Activated CD4-positive, alpha-beta T cell treated with anti-CD3 and anti-CD28 coated beads for 36 hours (primary cell): Measurements from ENCODE around the gene FAM193A. TPM values are rescaled to one million over a fixed set of nuclear protein-coding genes. Genes with fewer than 3 reads are reported as not detected.

Source experiments
- ATAC-seq: fragments of 200-7000 bp; cut with Tn5 transposase; one replicate; pipeline ENCODE4 v1.10.0; 2021; ENCODE audit warnings: mild to moderate bottlenecking, moderate library complexity
- CTCF ChIA-PET: fragments of 350-600 bp; sonication (Branson Sonifier 250); formaldehyde crosslinking; loops from one replicate; lab custom pipeline; 2021; ENCODE audit warnings: antibody characterized with exemption; lab: Charles Lee
- POLR2A ChIA-PET: fragments of 350-600 bp; sonication (Branson Sonifier 250); formaldehyde crosslinking; loops from one replicate; lab custom pipeline; 2021; ENCODE audit warnings: antibody characterized with exemption, inconsistent platforms; lab: Charles Lee
- DNase-seq: peaks from one replicate; pipeline ENCODE4 v3.0.0-alpha.2; 2020
- H3K27ac Mint-ChIP-seq: one replicate; pipeline ENCODE4 v1.8.0; 2021; ENCODE audit warnings: mixed read lengths
- H3K27me3 Mint-ChIP-seq: one replicate; pipeline ENCODE4 v1.8.0; 2021; ENCODE audit warnings: mixed read lengths
- H3K36me3 Mint-ChIP-seq: one replicate; pipeline ENCODE4 v1.8.0; 2021; ENCODE audit warnings: low read depth, mixed read lengths
- H3K4me1 Mint-ChIP-seq: one replicate; pipeline ENCODE4 v1.8.0; 2021; ENCODE audit warnings: mixed read lengths
- H3K4me3 Mint-ChIP-seq: one replicate; pipeline ENCODE4 v1.8.0; 2021; ENCODE audit warnings: mild to moderate bottlenecking, moderate library complexity, mixed read lengths
- H3K9me3 Mint-ChIP-seq: one replicate; pipeline ENCODE4 v1.8.0; 2021; ENCODE audit warnings: low read depth, mixed read lengths
- intact Hi-C, 2 experiments: fragments of 100-400 bp; cut with DNase I in 1 of 2; cut with micrococcal nuclease in 1 of 2; formaldehyde crosslinking; loops; one replicate each; pipeline versions ENCODE4 v1.14.2 to v1.15.1; 2022 to 2024; cut with DNase I, micrococcal nuclease
- total RNA-seq, 2 experiments: library from RNA; stranded (reverse); gene quantifications; one replicate each; pipeline ENCODE4 v1.2.3, GENCODE V29; 2021

FAM193A gene
- total RNA-seq, 2 experiments from 2014 or later: 22.1 to 30.1 TPM

DNA sequence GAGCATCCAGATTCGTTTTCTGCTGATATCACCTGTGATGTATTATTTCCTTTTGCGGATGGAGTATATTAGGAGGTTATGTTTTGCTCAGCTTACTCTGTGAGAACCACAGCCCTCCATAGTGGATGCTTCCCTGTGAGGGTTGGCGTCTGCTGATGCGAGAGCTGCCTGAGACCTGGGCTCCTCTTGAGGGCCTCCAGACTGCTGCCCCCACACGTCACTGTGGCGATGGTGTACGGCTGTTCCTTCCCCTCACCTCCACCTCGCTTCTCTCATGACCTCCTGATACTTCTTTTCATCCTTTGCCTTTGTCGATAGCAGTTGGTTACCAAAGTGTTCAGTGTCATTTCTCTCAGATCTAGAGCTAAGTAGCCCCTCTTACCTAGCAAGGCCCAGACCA lies 148.0 kb downstream of the FAM193A start:
- Mint-ChIP-seq H3K27me3 (no peaks in the 10 kb centered on the region), H3K4me3 (no peak overlapping the region), H3K36me3 (peaks cover 47% of the 10 kb centered on the region), H3K4me1 (peaks cover 11% of the 10 kb centered on the region), H3K27ac (no peak overlapping the region), H3K9me3 (peaks cover 2% of the 10 kb centered on the region)
- ATAC-seq (no peak), DNase-seq (no peak)
- intact Hi-C loops: no loop called here
- ChIA-PET CTCF (interaction anchor here (1.0 to 1.6 kb wide), 2 partner anchors 12 to 29 kb away, joined by 3 to 4 read pairs; no protein-coding TSS in a partner anchor), POLR2A (no interaction called here)

- DNase-seq (no peak), ATAC-seq (no peak)
- Mint-ChIP-seq H3K27me3 (no peaks in the 10 kb centered on the region), H3K4me1 (peaks cover 21% of the 10 kb centered on the region), H3K9me3 (peaks cover 2% of the 10 kb centered on the region), H3K36me3 (peaks cover 50% of the 10 kb centered on the region), H3K27ac (peak overlapping the region; percentile 2), H3K4me3 (no peak overlapping the region)
- intact Hi-C loops: no loop called here
- ChIA-PET CTCF (interaction anchor here (0.6 to 1.6 kb wide), 3 partner anchors 13 to 580 kb away, joined by 3 to 4 read pairs (median 3); no protein-coding TSS in a partner anchor), POLR2A (no interaction called here)
These were observed 149.1 kb downstream of the FAM193A start for GRCh38 chr4:2685541-2685940.

- H3K27ac Mint-ChIP-seq: no peak overlapping the region
- CTCF ChIA-PET: no interaction called here
These were observed 150.2 kb downstream of the FAM193A start for GRCh38 chr4:2686379-2687265.

GRCh38 chr4:2688281-2688680 lies 151.8 kb downstream of the FAM193A start:
- ATAC-seq: no peak
- Mint-ChIP-seq H3K9me3 (no peaks in the 10 kb centered on the region), H3K4me3 (no peak overlapping the region), H3K27me3 (no peaks in the 10 kb centered on the region), H3K36me3 (peaks cover 55% of the 10 kb centered on the region), H3K4me1 (peaks cover 38% of the 10 kb centered on the region), H3K27ac (no peak overlapping the region)
- POLR2A ChIA-PET: no interaction called here
- CTCF ChIA-PET: no interaction called here
- DNase-seq: no peak
- intact Hi-C loops: no loop called here

More at GRCh38 chr4:2686379-2687265, 150.2 kb downstream of the FAM193A start:
- no peak for ATAC-seq
- Mint-ChIP-seq H3K9me3 (no peaks in the 10 kb centered on the region), H3K36me3 (peaks cover 51% of the 10 kb centered on the region), H3K27me3 (no peaks in the 10 kb centered on the region), H3K4me1 (peaks cover 29% of the 10 kb centered on the region), H3K4me3 (no peak overlapping the region)
- DNase-seq: no peak
- POLR2A ChIA-PET: no interaction called here
- intact Hi-C loops: no loop called here

GRCh38 chr4:2688697-2689096 lies 152.2 kb downstream of the FAM193A start:
- Mint-ChIP-seq H3K4me3 (no peak overlapping the region), H3K36me3 (peaks cover 57% of the 10 kb centered on the region), H3K27me3 (no peaks in the 10 kb centered on the region), H3K9me3 (no peaks in the 10 kb centered on the region), H3K27ac (no peak overlapping the region), H3K4me1 (peaks cover 37% of the 10 kb centered on the region)
- ATAC-seq (no peak), DNase-seq (no peak)
- ChIA-PET CTCF (interaction anchor here (0.6 kb wide), 1 partner anchor 446 kb away, joined by 3 read pairs; no protein-coding TSS in a partner anchor), POLR2A (interaction anchor here (0.6 kb wide), 1 partner anchor 154 kb away, joined by 7 read pairs; no protein-coding TSS in a partner anchor)
- intact Hi-C loops: no loop called here

DNA sequence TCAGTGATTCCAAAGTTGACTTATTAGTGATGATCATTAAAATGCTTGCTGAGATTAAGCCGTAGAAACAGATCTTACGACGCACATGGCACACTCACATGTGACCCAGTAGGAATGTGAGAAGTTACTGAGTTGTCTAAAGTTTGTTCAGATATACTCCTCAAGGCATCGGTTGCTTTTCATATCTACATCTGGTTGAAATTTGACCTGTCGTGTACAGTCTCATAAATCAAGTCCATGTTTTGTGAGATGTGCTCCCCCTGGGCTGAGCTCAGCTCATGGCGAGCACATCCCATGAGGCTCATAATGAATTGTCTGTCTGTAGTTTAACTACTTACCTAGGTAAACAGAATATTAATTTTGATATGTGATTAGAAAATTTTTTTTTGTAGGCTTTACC lies 152.7 kb downstream of the FAM193A start:
- peaks cover 34% of the 10 kb centered on the region for H3K4me1 Mint-ChIP-seq
- H3K36me3 Mint-ChIP-seq: peaks cover 56% of the 10 kb centered on the region
- H3K27me3 Mint-ChIP-seq: no peaks in the 10 kb centered on the region
- no peak overlapping the region for H3K27ac Mint-ChIP-seq
- ATAC-seq (no peak), DNase-seq (no peak)
- POLR2A ChIA-PET: interaction anchor here (0.6 kb wide), 1 partner anchor 154 kb away, joined by 7 read pairs; no protein-coding TSS in a partner anchor
- H3K9me3 Mint-ChIP-seq: no peaks in the 10 kb centered on the region
- intact Hi-C loops: no loop called here
- CTCF ChIA-PET: interaction anchor here (0.6 to 1.3 kb wide), 4 partner anchors 17 to 447 kb away, joined by 3 to 4 read pairs (median 3); no protein-coding TSS in a partner anchor
- H3K4me3 Mint-ChIP-seq: no peak overlapping the region

GRCh38 chr4:2689825-2690700 lies 153.6 kb downstream of the FAM193A start:
- no peaks in the 10 kb centered on the region for H3K9me3 Mint-ChIP-seq
- CTCF ChIA-PET: interaction anchor here (0.7 to 1.3 kb wide), 4 partner anchors 9 to 179 kb away, joined by 3 to 4 read pairs (median 3); no protein-coding TSS in a partner anchor
- no peak overlapping the region for H3K4me3 Mint-ChIP-seq
- peaks cover 34% of the 10 kb centered on the region for H3K4me1 Mint-ChIP-seq
- ATAC-seq (peak; percentile 66), DNase-seq (peak; percentile 65)
- H3K36me3 Mint-ChIP-seq: peaks cover 55% of the 10 kb centered on the region
- POLR2A ChIA-PET: interaction anchor here (0.6 to 1.4 kb wide), 3 partner anchors 15 to 408 kb away, joined by 3 to 7 read pairs (median 4); no protein-coding TSS in a partner anchor
- intact Hi-C loops: no loop called here
- H3K27ac Mint-ChIP-seq: peak overlapping the region; percentile 38
- H3K27me3 Mint-ChIP-seq: no peaks in the 10 kb centered on the region

GRCh38 chr4:2691313-2691712 lies 154.9 kb downstream of the FAM193A start:
- DNase-seq (no peak), ATAC-seq (no peak)
- intact Hi-C loops: no loop called here
- Mint-ChIP-seq H3K27ac (peak overlapping the region; percentile 86), H3K9me3 (no peaks in the 10 kb centered on the region), H3K4me3 (no peak overlapping the region), H3K27me3 (no peaks in the 10 kb centered on the region), H3K4me1 (peaks cover 32% of the 10 kb centered on the region), H3K36me3 (peaks cover 55% of the 10 kb centered on the region)
- POLR2A ChIA-PET: interaction anchor here (0.6 to 1.0 kb wide), 2 partner anchors 13 to 14 kb away, joined by 3 to 4 read pairs; no protein-coding TSS in a partner anchor
- CTCF ChIA-PET: interaction anchor here (0.7 to 1.0 kb wide), 4 partner anchors 8 to 245 kb away, joined by 3 to 4 read pairs (median 3); no protein-coding TSS in a partner anchor

GRCh38 chr4:2691952-2692435 lies 155.5 kb downstream of the FAM193A start:
- peak; percentile 89 for ATAC-seq
- CTCF ChIA-PET: interaction anchor here (0.8 to 1.0 kb wide), 2 partner anchors 9 to 244 kb away, joined by 3 to 4 read pairs; no protein-coding TSS in a partner anchor

GRCh38 chr4:2694691-2695090 lies 158.2 kb downstream of the FAM193A start:
- ChIA-PET CTCF (interaction anchor here (0.8 kb wide), 1 partner anchor 21 kb away, joined by 3 read pairs; no protein-coding TSS in a partner anchor), POLR2A (no interaction called here)
- H3K27me3 Mint-ChIP-seq: no peaks in the 10 kb centered on the region
- H3K4me1 Mint-ChIP-seq: peaks cover 39% of the 10 kb centered on the region
- H3K4me3 Mint-ChIP-seq: no peak overlapping the region
- peak overlapping the region; percentile 37 for H3K27ac Mint-ChIP-seq
- no peak for ATAC-seq
- intact Hi-C loops: no loop called here
- DNase-seq: no peak
- peaks cover 72% of the 10 kb centered on the region for H3K36me3 Mint-ChIP-seq
- no peaks in the 10 kb centered on the region for H3K9me3 Mint-ChIP-seq

More at GRCh38 chr4:2691952-2692435, 155.5 kb downstream of the FAM193A start:
- intact Hi-C loops: loop anchor here (1.0 kb wide), 1 partner anchor 54 kb away; no protein-coding TSS in a partner anchor
- Mint-ChIP-seq H3K4me3 (no peak overlapping the region), H3K27ac (peak overlapping the region; percentile 86), H3K36me3 (peaks cover 61% of the 10 kb centered on the region), H3K4me1 (peaks cover 31% of the 10 kb centered on the region), H3K27me3 (no peaks in the 10 kb centered on the region), H3K9me3 (no peaks in the 10 kb centered on the region)
- peak; percentile 68 for DNase-seq
- POLR2A ChIA-PET: interaction anchor here (0.6 kb wide), 1 partner anchor 171 kb away, joined by 4 read pairs; no protein-coding TSS in a partner anchor
